Activated CD8-positive, alpha-beta T cell treated with anti-CD3 and anti-CD28 coated beads, Interleukin-2, amount 10 ng/mL, durations not matched to agents 7 days and 5 days (primary cell): Measurements from ENCODE around the gene VEGFD. TPM values are rescaled to one million over a fixed set of nuclear protein-coding genes. Genes with fewer than 3 reads are reported as not detected.

Experiments
- ATAC-seq: fragments of 150-1000 bp; cut with Tn5 transposase; one replicate; pipeline ENCODE4 v1.10.0; 2021; ENCODE audit warnings: moderate library complexity
- CTCF ChIA-PET: fragments of 350-600 bp; sonication (Branson Sonifier 250); formaldehyde crosslinking; loops from one replicate; lab custom pipeline; 2021; ENCODE audit warnings: antibody characterized with exemption; lab: Charles Lee
- POLR2A ChIA-PET: fragments of 350-600 bp; sonication (Branson Sonifier 250); formaldehyde crosslinking; loops from one replicate; lab custom pipeline; 2021; ENCODE audit warnings: antibody characterized with exemption; lab: Charles Lee
- DNase-seq: peaks from one replicate; pipeline ENCODE4 v3.0.0-alpha.2; 2020
- H3K27ac Mint-ChIP-seq: one replicate; pipeline ENCODE4 v1.8.0; 2021; ENCODE audit warnings: mild to moderate bottlenecking, mixed read lengths
- H3K27me3 Mint-ChIP-seq: one replicate; pipeline ENCODE4 v1.8.0; 2021; ENCODE audit warnings: low read depth, mixed read lengths
- H3K36me3 Mint-ChIP-seq: one replicate; pipeline ENCODE4 v1.8.0; 2021; ENCODE audit warnings: low read depth, mixed read lengths
- H3K4me1 Mint-ChIP-seq: one replicate; pipeline ENCODE4 v1.8.0; 2021; ENCODE audit warnings: low read depth, mixed read lengths
- H3K4me3 Mint-ChIP-seq: one replicate; pipeline ENCODE4 v1.8.0; 2021; ENCODE audit warnings: mild to moderate bottlenecking, mixed read lengths
- H3K9me3 Mint-ChIP-seq: one replicate; pipeline ENCODE4 v1.8.0; 2022; ENCODE audit warnings: mixed read lengths; ENCODE audit not compliant: insufficient read depth
- total RNA-seq, 2 experiments: library from RNA; stranded (reverse); gene quantifications; one replicate each; pipeline ENCODE4 v1.2.3, GENCODE V29; 2021

The VEGFD gene
- total RNA-seq, 2 experiments from 2014 or later: not detected

DNA sequence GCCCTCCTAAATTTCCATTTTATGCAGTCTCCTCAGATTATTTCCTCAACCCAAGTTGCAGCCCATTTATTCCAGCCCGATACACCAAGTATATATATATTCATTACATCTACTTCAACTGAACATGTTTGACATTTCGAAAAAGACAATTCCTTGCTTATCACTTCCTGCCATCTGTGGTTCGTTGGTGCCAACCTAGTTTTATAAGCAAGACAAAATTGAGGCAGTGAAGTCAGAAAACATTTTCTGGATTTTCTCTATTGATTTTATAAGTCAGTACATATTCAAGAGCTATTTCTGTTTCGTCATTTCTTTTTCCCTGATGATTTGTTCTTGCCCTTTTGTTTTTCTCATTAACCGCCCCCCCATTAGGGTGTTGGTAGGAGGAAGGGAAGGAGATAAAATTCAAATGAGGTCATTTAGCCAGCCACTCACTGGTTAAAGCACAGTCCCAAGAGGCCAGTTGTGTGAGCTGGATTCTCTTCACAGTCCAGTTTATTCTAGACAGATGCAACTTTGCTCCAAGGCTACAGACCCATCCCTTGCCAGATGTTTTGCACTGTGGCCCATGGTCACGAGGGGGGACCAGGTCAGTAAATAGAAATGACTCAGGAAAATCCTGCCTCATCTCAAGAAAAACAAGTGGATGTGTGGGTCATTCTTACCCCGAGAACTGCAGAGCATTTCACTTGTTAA is 20.3 kb upstream of the VEGFD start:
- no peaks in the 10 kb centered on the region for H3K27me3 Mint-ChIP-seq
- POLR2A ChIA-PET: no interaction called here

DNA sequence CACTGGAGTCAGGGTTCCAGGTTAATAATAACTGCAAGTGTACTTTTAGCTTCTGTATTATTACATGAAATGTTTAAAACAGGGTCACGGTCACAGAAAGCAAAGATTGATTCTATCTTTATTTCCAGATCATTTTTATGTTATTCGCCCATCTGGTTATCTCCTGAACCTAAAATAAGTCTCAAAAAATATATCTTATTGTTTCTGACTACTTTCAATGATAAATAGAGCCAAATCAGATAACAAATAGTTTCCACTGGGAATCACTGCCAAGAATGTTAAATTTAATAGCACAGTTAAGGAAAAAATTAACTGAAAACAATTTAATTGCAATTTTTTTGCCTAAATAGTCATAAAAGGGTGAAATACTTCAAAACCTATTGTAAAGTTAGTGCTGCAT is 17.2 kb upstream of the VEGFD start:
- no peak for ATAC-seq
- Mint-ChIP-seq H3K4me3 (no peak overlapping the region), H3K36me3 (no peaks in the 10 kb centered on the region), H3K27ac (no peak overlapping the region), H3K4me1 (no peaks in the 10 kb centered on the region), H3K9me3 (no peaks in the 10 kb centered on the region), H3K27me3 (no peaks in the 10 kb centered on the region)
- ChIA-PET POLR2A (no interaction called here), CTCF (no interaction called here)
- DNase-seq: no peak

More for the DNA sequence above, 20.3 kb upstream of the VEGFD start:
- Mint-ChIP-seq H3K4me1 (no peaks in the 10 kb centered on the region), H3K4me3 (no peak overlapping the region), H3K9me3 (no peaks in the 10 kb centered on the region), H3K27ac (no peak overlapping the region), H3K36me3 (no peaks in the 10 kb centered on the region)
- CTCF ChIA-PET: no interaction called here
- ATAC-seq: no peak
- DNase-seq: no peak

DNA sequence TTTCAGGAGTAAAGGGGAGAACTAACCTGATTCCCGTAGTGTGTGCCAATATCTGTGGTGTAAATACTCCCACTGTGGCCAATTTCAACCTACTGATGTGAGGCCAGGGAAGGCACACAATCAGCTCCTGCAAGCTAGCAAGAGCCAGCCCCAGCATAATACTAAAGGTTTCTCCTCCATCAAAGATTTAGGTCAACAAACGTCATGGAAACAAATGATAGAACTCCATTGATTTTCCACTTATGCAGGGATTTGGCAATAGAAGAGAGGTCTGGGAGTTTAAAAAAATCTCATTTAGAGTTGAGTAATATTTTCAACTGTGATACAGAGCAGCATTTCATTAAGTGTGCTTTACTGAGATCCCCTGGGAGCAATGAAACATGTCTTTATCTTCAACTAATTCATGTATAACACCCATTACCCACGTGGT is 15.8 kb upstream of the VEGFD start:
- no peaks in the 10 kb centered on the region for H3K4me1 Mint-ChIP-seq
- DNase-seq: no peak
- H3K9me3 Mint-ChIP-seq: no peaks in the 10 kb centered on the region
- H3K36me3 Mint-ChIP-seq: no peaks in the 10 kb centered on the region
- H3K4me3 Mint-ChIP-seq: no peak overlapping the region
- ChIA-PET POLR2A (no interaction called here), CTCF (no interaction called here)
- H3K27ac Mint-ChIP-seq: no peak overlapping the region
- ATAC-seq: no peak
- H3K27me3 Mint-ChIP-seq: no peaks in the 10 kb centered on the region

DNA sequence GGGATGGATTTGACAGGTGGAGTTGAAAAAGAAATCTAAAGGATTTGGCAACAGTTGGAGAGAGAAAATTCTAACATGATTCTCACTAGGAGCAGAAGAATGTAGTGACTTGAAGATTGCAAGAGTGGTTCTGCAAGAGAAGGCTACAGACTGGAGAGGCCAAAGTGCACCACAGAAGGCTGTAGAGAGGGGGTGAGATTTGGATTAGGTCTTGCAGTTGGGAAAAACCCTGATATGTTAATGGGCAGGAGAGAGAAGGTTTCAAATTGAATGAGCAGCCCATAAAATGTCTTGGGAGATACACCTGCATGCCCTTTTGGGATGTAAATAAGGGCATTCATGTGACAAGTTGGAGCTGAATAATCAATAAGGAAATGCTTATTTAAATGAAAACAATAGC is 14.7 kb upstream of the VEGFD start:
- POLR2A ChIA-PET: no interaction called here

DNA sequence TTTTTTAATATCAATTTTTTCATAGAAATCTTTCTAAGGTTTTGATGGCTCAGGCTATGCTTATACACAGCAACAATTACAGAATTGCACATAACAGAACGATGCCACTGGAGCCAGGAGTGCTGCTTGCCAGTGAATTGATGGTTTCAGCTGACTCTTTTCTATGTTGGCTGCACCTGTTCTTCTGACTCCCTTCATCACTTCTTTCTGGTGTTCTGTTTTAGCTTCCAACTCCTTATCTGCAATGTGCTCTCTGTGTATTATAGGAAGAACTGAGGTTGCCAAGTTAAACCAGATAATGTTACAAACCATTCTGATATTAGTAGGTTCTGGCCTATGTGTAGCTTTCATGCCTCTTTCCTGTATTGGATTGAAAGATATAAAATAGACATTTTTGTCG is 11.6 kb upstream of the VEGFD start:
- H3K4me1 Mint-ChIP-seq: no peaks in the 10 kb centered on the region
- CTCF ChIA-PET: no interaction called here

More for the DNA sequence above, 14.7 kb upstream of the VEGFD start:
- no peaks in the 10 kb centered on the region for H3K9me3 Mint-ChIP-seq
- no peaks in the 10 kb centered on the region for H3K36me3 Mint-ChIP-seq
- H3K27ac Mint-ChIP-seq: no peak overlapping the region
- no peak overlapping the region for H3K4me3 Mint-ChIP-seq
- no peak for ATAC-seq
- no peaks in the 10 kb centered on the region for H3K27me3 Mint-ChIP-seq
- no peaks in the 10 kb centered on the region for H3K4me1 Mint-ChIP-seq
- CTCF ChIA-PET: no interaction called here
- no peak for DNase-seq

DNA sequence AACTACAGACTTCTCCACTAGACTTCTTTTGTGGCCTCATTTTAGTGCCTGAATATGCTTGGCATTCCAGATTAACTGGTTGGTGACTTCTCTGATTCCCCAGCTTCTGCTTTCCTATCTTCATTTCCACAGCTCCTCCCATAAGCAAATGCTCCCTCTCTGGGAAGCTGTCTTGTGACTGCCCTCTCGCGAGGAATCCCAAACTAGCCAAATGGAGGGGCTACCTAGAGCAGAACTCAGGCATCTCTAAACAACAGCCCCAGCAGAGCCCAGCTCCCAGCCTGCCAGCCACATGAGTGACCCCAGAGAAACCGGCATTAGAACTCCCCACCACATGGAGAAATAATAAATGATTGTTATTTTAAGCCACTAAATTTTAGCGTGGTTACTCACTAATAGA is 7.6 kb upstream of the VEGFD start:
- Mint-ChIP-seq H3K4me3 (no peak overlapping the region), H3K9me3 (no peaks in the 10 kb centered on the region), H3K27me3 (no peaks in the 10 kb centered on the region), H3K36me3 (no peaks in the 10 kb centered on the region), H3K27ac (no peak overlapping the region), H3K4me1 (no peaks in the 10 kb centered on the region)
- CTCF ChIA-PET: no interaction called here
- ATAC-seq (no peak), DNase-seq (no peak)
- POLR2A ChIA-PET: no interaction called here

More for the DNA sequence above, 11.6 kb upstream of the VEGFD start:
- Mint-ChIP-seq H3K27me3 (no peaks in the 10 kb centered on the region), H3K9me3 (no peaks in the 10 kb centered on the region), H3K27ac (no peak overlapping the region), H3K4me3 (no peak overlapping the region), H3K36me3 (no peaks in the 10 kb centered on the region)
- ATAC-seq (no peak), DNase-seq (no peak)
- POLR2A ChIA-PET: no interaction called here

DNA sequence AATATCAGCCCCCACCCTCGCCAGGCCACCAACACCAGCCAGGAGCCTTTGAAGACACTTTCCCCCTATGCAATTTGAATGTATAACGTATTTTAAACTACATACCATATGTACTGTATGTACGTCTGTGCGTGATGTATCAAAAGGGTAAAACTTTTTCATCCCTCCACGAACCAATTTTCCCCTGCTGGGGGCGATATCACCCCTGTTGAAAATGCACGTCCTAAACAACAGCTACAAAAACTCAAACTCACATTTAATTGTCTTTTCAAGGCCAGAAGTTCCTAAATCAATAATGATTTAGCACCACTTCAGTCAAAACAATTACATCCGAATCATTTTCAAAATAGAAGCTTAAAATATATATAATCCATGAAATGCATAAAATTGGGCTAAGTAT is 1.4 kb downstream of the VEGFD start:
- DNase-seq: no peak
- no peaks in the 10 kb centered on the region for H3K36me3 Mint-ChIP-seq

DNA sequence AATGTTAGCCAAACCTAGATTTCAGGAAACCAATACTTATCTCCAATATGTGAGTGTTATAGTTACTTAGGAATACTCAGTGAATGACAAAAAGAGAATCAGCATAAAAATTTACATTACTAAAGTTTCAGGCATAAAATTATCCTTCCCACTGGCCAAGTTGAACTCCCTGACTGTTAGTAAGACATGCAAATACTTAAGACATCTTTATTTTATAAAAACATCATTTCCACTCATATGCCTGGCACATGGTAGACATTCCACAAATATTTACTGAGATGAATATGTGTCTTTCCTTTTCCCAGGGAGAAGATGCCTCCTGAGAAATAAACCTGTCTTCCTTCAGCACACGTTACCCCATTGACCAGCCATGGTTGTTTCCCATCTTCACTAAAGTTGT is 7.3 kb downstream of the VEGFD start:
- ChIA-PET POLR2A (no interaction called here), CTCF (no interaction called here)
- no peak overlapping the region for H3K4me3 Mint-ChIP-seq
- no peak overlapping the region for H3K27ac Mint-ChIP-seq
- no peaks in the 10 kb centered on the region for H3K9me3 Mint-ChIP-seq
- ATAC-seq (no peak), DNase-seq (no peak)
- H3K36me3 Mint-ChIP-seq: no peaks in the 10 kb centered on the region
- no peaks in the 10 kb centered on the region for H3K4me1 Mint-ChIP-seq
- no peaks in the 10 kb centered on the region for H3K27me3 Mint-ChIP-seq

More for the DNA sequence above, 1.4 kb downstream of the VEGFD start:
- no peaks in the 10 kb centered on the region for H3K9me3 Mint-ChIP-seq
- ChIA-PET POLR2A (no interaction called here), CTCF (no interaction called here)
- no peak overlapping the region for H3K27ac Mint-ChIP-seq
- no peaks in the 10 kb centered on the region for H3K27me3 Mint-ChIP-seq
- no peak overlapping the region for H3K4me3 Mint-ChIP-seq
- no peak for ATAC-seq
- no peaks in the 10 kb centered on the region for H3K4me1 Mint-ChIP-seq

DNA sequence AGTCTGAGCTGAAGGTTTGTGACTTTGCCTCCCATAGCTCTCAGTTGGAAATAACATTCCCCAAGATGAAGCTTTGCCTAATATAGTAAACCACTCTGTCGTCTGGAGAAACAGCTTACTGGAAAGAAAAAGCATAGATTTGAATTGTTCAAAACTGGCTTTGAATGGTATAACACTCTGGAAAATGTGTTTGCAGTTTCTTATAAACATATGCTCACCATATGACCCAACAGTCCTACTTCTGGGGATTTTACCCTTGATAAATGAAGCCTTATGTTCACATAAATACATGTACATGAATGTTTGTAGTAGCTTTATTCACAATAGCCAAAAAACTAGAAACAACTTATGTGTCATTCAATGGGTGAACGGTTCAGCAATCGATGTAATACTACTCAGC is 10.2 kb downstream of the VEGFD start:
- Mint-ChIP-seq H3K27ac (no peak overlapping the region), H3K9me3 (no peaks in the 10 kb centered on the region), H3K4me3 (no peak overlapping the region), H3K4me1 (no peaks in the 10 kb centered on the region), H3K36me3 (no peaks in the 10 kb centered on the region), H3K27me3 (peaks cover 3% of the 10 kb centered on the region)
- POLR2A ChIA-PET: no interaction called here
- CTCF ChIA-PET: no interaction called here
- ATAC-seq (no peak), DNase-seq (no peak)

DNA sequence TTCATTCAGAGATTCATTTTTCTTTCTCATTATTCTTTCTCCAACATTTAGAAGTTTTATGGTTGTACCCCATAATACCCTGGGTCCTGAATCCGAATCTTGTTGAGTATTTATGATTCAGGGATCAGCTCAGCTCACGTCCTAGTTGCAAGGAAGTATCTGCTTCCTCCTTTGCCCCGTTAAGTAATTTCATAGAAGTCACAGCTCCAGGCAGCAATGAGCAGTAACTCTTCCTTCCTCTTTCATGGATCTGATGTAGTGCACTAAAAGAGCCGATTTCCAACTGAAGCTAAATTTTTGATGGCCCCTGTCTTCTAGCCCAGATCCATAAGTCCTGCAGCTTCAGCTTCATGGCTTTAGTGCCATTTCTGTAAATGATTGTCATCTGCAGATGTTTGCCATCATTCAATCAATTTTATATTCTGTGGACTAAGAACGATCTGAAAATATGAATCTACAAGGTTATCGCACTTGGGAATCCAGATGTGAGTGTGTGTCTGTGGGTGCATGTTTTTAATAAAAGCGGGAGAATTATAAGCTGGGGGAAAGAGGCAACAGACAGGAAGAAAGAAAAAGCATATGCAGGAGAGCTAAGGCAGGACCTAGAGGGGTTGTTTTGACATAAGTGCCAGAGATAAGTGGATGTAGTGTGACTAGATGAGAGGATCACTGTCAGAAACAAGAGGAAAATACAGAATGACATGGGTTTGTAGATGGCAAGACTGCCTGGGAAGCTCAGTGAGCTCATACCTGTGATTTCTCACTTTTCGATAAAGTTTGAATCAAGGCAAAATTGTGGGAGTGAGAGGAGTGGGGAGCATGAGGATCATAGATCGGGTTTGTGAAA is 17.5 kb downstream of the VEGFD start:
- no peak overlapping the region for H3K27ac Mint-ChIP-seq
- H3K4me3 Mint-ChIP-seq: no peak overlapping the region
- CTCF ChIA-PET: no interaction called here

DNA sequence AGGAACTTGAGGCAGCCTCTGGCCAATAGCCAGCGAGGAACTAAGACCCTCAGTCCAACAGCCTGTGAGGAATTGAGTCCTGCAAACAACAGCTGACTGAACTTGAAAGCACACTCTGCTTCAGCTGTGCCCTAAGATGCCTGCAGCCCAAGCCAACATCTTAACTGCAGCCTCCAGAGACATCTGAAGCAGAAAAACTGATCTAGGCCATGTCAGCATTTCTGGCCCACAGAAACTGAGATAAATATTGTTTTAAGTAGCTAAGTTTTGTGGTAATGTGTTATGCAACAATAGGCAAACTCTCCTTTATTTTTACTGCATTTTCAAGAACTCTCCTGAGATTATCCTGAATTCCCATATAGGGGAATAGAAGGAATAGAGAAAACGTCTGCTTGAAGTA is 24.5 kb downstream of the VEGFD start:
- Mint-ChIP-seq H3K36me3 (no peaks in the 10 kb centered on the region), H3K27me3 (peaks cover 5% of the 10 kb centered on the region), H3K4me1 (no peaks in the 10 kb centered on the region), H3K9me3 (no peaks in the 10 kb centered on the region), H3K4me3 (no peak overlapping the region), H3K27ac (no peak overlapping the region)
- ATAC-seq (no peak), DNase-seq (no peak)
- CTCF ChIA-PET: interaction anchor here (1.3 kb wide), 1 partner anchor 10 kb away, joined by 4 read pairs; no protein-coding TSS in a partner anchor
- POLR2A ChIA-PET: no interaction called here

More for the DNA sequence above, 17.5 kb downstream of the VEGFD start:
- no peaks in the 10 kb centered on the region for H3K36me3 Mint-ChIP-seq
- no peak for ATAC-seq
- POLR2A ChIA-PET: no interaction called here
- H3K27me3 Mint-ChIP-seq: peaks cover 11% of the 10 kb centered on the region
- no peaks in the 10 kb centered on the region for H3K9me3 Mint-ChIP-seq
- no peak for DNase-seq
- no peaks in the 10 kb centered on the region for H3K4me1 Mint-ChIP-seq

DNA sequence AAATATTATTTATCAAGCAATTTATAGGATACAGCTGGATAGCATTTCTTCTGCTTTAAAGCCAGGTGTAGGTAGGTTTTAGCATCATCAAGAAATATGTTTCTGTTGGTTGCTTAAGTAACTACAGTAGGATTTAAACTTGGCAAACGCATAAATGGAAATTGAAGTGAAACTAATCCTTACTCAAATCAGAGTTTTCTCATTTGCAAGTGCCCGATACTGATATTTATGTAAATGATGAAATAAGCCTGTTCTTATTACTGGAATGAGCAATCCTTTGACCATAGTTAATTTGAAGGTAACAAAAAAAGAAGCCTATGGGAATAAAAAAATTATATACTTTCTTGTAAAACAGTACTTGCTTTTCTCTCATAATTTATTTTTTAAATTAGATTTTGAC is 25.7 kb downstream of the VEGFD start:
- POLR2A ChIA-PET: no interaction called here
- no peaks in the 10 kb centered on the region for H3K9me3 Mint-ChIP-seq
- H3K27me3 Mint-ChIP-seq: peaks cover 5% of the 10 kb centered on the region
- CTCF ChIA-PET: interaction anchor here (1.3 kb wide), 1 partner anchor 9 kb away, joined by 4 read pairs; no protein-coding TSS in a partner anchor
- H3K27ac Mint-ChIP-seq: no peak overlapping the region
- ATAC-seq: no peak
- no peaks in the 10 kb centered on the region for H3K36me3 Mint-ChIP-seq
- H3K4me1 Mint-ChIP-seq: no peaks in the 10 kb centered on the region
- no peak for DNase-seq
- no peak overlapping the region for H3K4me3 Mint-ChIP-seq
